ENCODE results near the gene RPS21.
"Not testable (repeated sequence)": the region's sequence is repeated elsewhere in the genome, so short reads cannot be mapped to it uniquely, and the experiment has no call there.

Gene RPS21

DNA sequence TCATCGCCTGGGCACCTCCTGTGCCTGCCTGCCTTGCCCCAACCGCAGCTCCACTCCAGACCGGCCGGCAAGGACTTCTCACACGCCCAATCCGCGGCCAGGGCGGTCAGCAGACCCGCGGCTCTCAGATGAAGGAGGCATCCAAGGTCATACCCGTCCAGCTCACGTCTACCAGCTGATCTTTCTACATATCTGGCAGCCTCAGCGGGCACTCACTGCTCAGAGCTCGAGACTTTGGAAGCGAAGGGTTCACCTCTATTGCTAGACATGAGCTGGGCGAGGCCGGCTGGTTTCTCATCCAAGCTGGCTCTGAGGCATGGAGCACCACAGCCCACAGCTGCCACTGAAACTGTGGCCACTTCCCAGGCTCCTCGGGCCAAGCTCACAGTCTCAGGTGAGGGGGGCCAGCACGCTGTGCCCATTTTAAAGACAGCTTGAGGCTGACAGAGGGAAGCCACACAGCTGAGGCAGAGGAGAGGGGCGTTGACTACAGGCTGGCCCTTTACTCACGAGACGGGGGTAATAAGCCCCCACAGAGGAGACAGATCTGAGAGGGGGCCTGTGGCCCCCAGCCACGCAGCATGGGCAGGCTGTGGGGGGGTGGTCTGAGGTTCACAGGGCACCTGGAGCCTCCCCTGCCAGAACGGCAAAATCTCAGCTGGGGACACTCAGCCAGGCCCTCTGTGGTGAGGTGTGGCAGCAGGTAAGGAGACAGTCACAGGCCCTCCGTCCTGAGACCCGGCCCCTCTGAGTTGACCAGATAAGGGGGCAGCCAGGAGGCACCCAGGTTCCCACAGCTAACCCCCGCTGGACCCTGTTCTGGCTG is 21.8 kb upstream of the RPS21 start:
- in situ Hi-C loops (cut with MboI; ENCODE audit: low sequenced_read_pairs): no loop called here

- in situ Hi-C loops (cut with MboI; ENCODE audit: low sequenced_read_pairs): no loop called here
These were observed 21.0 kb upstream of the RPS21 start for GRCh38 chr20:62365814-62366369.

DNA sequence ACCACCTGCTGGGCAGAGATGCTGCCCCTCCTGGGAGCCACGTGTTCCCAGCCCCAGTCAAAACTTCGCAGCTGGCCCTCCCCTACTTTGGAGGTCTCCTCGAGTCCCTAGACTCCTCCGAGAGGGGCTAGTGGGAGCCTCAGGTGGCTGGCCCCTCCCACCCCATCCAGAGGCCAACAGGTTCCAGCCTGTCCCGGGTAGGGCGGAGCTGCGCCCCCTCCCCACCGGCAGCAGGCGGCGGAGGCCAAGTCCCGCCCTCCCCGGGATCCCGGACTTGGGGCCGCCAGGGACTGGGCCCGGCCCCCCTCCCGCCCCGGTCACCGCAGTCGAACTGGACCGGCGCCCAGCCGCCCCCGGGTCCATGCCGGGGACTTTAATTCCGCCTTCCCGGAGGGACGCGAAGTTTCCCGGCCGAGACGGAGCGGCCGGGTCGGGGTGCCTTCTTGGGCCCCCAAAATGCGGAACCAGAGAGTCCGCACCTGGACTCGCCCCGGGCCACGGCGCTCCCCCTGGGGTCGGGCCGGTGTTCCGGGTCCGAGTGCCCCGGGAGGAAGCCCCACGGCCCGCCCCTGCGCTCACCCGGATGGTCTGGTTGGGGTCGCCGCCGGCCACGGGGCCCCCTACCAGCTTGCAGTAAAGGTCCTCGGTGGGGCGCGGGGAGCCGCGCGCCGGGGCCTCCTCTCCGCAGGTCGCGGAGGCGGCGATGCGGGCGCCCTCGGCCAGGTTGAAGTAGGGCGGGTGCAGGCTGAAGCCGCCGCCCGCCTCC is 20.4 kb upstream of the RPS21 start:
- in situ Hi-C loops (cut with MboI; ENCODE audit: low sequenced_read_pairs): no loop called here

DNA sequence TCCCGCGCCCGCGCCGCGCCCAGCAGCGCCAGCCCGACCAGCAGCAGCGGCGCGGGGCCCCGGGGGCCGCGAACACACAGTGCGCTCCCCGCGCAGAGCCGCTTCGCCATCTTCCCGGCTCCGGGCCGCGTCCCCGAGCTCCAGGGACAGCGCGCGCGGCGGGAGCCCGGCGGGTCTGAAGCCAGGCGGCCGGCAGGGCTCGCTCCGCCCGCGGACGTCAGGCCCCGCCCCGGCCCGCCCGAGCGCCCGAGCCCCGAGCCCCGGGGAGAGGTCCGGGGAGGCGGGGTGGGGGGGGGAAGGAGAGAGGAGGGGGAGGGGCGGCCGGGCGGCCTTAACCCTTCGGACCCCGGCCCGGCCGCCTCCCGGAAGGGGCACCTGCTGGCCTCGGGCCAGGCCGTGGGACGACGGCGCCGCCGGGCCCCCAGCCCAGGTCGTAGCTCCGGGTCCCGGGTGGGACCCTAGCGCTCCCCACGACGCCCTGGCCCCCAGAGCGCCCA is 19.7 kb upstream of the RPS21 start, which contains the start of gene LAMA5:
Gene LAMA5, minus strand, starts transcription at position 177 of the 497 bp plus-strand sequence. Its CDS starts 67 bp downstream, at position 110.
- in situ Hi-C loops (cut with MboI; ENCODE audit: low sequenced_read_pairs): no loop called here

- in situ Hi-C loops (cut with MboI; ENCODE audit: low sequenced_read_pairs): no loop called here
These were observed 19.1 kb upstream of the RPS21 start for GRCh38 chr20:62367633-62368391.

GRCh38 chr20:62368392-62368975 is 18.4 kb upstream of the RPS21 start:
- in situ Hi-C loops (cut with MboI; ENCODE audit: low sequenced_read_pairs): no loop called here

DNA sequence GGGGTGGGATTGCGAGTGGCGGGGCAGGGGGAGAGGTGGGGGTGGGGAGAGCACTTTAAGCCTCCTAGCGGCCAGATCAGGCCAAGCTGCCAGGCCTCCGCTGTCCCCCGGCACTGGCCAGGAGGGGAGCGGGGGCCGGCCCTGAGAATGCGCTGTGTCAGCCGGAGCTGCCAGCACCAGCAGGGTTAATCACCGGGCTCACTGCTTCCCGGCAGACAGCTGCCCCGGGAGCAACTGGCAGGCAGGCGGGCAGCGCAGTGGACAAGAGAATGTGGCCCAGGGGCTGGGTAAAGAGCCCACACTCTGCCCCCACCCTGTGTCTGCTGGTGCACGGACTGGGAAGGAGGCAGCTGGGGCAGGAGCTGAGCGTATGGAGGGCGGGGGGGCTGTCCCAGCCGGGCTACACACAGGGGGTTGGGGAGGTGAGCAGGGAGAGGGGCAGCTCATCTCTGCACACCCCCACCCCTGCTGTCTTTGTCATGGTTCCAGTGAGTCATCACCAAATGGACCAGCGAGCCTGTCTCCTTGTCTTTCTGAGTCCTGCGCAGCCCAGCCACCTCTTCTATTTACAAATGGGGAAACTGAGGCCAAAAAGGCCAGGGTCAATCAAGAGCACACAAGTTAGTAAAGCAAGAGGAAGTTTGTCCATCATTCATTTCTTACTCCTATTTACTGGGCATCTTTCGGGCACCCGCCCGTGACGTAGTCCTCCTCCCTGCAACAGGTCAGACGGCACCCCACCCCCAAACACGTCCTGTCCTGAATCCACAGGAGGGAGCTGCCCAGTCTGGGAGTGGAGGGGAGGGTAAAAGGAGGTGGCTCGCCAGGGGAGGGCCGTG is 17.7 kb upstream of the RPS21 start:
- in situ Hi-C loops (cut with MboI; ENCODE audit: low sequenced_read_pairs): no loop called here

DNA sequence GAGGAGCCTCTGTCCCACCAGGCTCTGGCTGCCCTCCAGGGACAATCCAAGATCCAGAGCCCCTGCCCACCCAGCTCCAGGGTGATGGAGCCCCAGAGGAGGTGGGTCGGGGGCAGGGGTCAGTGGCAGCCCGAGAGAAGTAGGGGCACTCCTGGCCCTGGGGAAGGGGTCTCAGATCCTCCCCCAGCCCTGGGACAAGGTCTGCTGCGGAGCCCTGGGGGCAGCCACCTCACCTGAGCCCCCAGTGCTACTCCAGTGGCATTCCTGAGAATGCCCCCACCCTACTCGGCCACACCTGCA is 17.1 kb upstream of the RPS21 start:
- in situ Hi-C loops (cut with MboI; ENCODE audit: low sequenced_read_pairs): no loop called here

GRCh38 chr20:62370115-62370806 is 16.6 kb upstream of the RPS21 start:
- in situ Hi-C loops (cut with MboI; ENCODE audit: low sequenced_read_pairs): no loop called here

- in situ Hi-C loops (cut with MboI; ENCODE audit: low sequenced_read_pairs): no loop called here
These were observed 15.9 kb upstream of the RPS21 start for GRCh38 chr20:62370807-62371587.

DNA sequence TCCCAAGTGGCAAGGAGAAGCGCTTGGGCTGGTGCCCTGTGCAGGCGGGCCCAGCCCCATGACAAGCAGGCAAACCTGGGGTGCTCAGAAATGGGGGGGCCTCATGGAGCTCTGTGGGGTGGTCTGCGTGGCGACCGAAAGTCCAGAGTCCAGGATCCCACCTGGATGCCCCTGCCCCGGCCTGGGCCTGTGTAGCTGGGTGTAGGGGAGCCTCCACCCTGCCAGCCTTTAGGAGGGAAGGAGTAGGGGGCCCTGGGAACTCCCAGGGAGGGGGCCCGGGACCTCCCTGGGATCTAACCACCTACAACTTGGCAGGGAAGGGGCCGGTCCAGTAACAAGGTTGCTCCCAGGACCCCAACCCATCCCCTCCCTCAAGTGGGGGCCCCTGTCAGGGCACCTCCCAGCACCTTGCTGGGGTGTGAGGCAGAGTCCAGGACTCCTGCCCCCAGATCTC is 15.3 kb upstream of the RPS21 start:
- in situ Hi-C loops (cut with MboI; ENCODE audit: low sequenced_read_pairs): no loop called here

DNA sequence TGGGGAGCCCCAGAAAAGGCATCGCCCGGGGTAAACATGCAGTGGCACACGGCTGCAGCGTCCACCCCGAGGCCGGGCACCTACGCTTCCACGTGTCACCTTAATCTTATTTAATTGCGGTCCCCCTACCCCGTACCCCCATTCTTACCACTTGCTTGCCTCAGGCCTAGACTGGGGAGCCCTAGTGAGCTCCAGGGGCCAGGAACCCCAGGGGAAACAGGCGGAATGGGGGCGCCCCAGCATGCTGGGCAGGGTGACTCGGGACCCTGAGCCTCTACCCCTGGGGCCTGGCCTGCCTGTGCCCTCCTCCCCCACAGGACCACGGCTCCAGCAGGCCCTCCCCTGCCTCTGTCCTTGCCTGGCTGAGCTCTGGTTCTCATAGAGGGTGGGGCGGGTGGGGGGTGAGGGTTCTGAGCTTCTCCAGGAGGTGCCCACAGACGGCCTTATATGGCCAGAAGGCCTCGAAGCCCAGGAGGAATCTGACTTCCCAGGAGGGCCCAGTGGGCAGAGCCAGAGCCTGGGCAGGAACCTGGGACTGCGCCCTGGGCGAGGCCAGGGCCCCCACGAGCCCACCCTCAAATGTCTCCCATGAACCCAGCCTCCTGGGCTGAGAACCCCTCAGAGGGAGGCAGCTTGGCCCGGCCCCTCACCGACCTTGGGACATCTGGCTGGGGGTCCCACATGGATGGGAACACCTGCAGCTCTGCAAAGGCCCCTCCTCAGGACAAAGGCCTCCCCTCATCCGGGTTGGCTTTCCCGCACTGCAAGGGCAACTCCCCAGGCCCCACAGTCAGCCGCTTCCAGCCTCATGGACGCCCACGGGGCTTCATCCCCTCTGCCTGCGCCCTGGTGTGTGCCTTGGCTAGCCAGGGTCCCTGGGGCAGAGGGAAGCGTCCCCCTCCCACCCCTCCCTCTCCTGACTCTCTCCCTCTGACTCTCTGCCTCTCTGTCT is 14.6 kb upstream of the RPS21 start:
- in situ Hi-C loops (cut with MboI; ENCODE audit: low sequenced_read_pairs): no loop called here

GRCh38 chr20:62373631-62374179 is 13.2 kb upstream of the RPS21 start:
- in situ Hi-C loops (cut with MboI; ENCODE audit: low sequenced_read_pairs): not testable (repeated sequence)

GRCh38 chr20:62374331-62375152 is 12.4 kb upstream of the RPS21 start:
- in situ Hi-C loops (cut with MboI; ENCODE audit: low sequenced_read_pairs): no loop called here

- in situ Hi-C loops (cut with MboI; ENCODE audit: low sequenced_read_pairs): no loop called here
These were observed 10.5 kb upstream of the RPS21 start for GRCh38 chr20:62376112-62377063.
